ENCODE results near the gene PIEZO1.

PIEZO1 gene

GRCh38 chr16:88680554-88681083, 104.4 kb downstream of the PIEZO1 start:
- H3K4me3 ChIP-seq (ENCODE audit: low read depth, low read length) = no peak overlapping the region
- ChIA-PET POLR2A (no interaction called here), CTCF (interaction anchor here (1.0 to 2.1 kb wide), 4 partner anchors 9 to 19 kb away, joined by 3 to 4 read pairs (median 4); no protein-coding TSS in a partner anchor)
- DNase-seq (ENCODE audit: low read depth, low spot score) = no peak
- TF ChIP-seq, protein P1, sequence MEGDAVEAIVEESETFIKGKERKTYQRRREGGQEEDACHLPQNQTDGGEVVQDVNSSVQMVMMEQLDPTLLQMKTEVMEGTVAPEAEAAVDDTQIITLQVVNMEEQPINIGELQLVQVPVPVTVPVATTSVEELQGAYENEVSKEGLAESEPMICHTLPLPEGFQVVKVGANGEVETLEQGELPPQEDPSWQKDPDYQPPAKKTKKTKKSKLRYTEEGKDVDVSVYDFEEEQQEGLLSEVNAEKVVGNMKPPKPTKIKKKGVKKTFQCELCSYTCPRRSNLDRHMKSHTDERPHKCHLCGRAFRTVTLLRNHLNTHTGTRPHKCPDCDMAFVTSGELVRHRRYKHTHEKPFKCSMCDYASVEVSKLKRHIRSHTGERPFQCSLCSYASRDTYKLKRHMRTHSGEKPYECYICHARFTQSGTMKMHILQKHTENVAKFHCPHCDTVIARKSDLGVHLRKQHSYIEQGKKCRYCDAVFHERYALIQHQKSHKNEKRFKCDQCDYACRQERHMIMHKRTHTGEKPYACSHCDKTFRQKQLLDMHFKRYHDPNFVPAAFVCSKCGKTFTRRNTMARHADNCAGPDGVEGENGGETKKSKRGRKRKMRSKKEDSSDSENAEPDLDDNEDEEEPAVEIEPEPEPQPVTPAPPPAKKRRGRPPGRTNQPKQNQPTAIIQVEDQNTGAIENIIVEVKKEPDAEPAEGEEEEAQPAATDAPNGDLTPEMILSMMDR (IDR thresholded peaks at IDR 0.05; ENCODE audit: insufficient read depth, low read length, missing control alignments) = no peak

- no peak overlapping the region for H3K4me3 ChIP-seq (ENCODE audit: low read depth, low read length)
- no peak for DNase-seq (ENCODE audit: low read depth, low spot score)
- TF ChIP-seq, protein P1 (IDR thresholded peaks at IDR 0.05; ENCODE audit: insufficient read depth, low read length, missing control alignments) = no peak
- CTCF ChIA-PET = interaction anchor here (1.0 kb wide), 1 partner anchor 11 kb away, joined by 3 read pairs; no protein-coding TSS in a partner anchor
- POLR2A ChIA-PET = no interaction called here
Observed at GRCh38 chr16:88678224-88678979, 106.6 kb downstream of the PIEZO1 start.

GRCh38 chr16:88677721-88678120, 107.3 kb downstream of the PIEZO1 start:
- POLR2A ChIA-PET = no interaction called here
- TF ChIP-seq, protein P1 (IDR thresholded peaks at IDR 0.05; ENCODE audit: insufficient read depth, low read length, missing control alignments) = no peak
- DNase-seq (ENCODE audit: low read depth, low spot score) = no peak
- CTCF ChIA-PET = interaction anchor here (1.0 kb wide), 1 partner anchor 11 kb away, joined by 3 read pairs; no protein-coding TSS in a partner anchor
- H3K4me3 ChIP-seq (ENCODE audit: low read depth, low read length) = no peak overlapping the region

DNA sequence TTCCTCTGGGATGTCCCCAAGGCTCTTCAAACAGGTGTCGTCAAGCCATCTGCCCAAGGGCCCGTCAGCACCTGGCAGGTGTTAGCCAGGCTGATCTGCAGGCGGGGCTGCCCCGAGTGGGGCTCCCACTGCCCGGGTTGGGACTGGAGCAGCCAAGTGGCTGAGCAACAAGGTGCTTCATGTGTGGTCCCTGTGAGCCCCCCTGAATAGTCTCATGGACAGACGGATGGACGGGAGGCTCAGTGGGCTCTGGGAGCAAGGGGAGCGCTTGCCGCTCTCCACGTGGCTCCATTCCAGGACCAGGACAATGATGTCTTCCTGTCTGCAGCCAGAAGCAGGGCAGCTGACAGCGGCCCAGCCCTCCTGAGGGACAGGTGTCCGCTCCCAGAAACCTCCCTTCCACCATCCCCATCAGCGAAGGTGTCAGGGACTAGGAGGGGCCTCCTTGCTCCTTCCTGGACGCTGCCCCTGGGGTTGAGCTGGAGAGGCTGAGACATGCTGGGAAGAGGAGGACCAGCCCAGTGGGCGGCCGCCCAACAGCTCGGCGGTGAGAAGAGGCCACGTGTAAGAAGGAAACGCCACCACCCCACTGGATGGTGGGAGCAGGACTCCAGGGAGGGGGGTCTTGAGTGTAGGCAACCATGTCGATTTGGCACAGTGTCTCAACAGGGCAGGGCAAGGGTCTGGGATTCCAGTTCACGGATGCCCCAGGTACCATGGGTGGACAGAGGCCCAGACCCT, 108.3 kb downstream of the PIEZO1 start:
- DNase-seq (ENCODE audit: low read depth, low spot score) = no peak
- ChIA-PET CTCF (interaction anchor here (1.8 kb wide), 1 partner anchor 12 kb away, joined by 6 read pairs; no protein-coding TSS in a partner anchor), POLR2A (no interaction called here)
- H3K4me3 ChIP-seq (ENCODE audit: low read depth, low read length) = no peak overlapping the region
- TF ChIP-seq, protein P1 (IDR thresholded peaks at IDR 0.05; ENCODE audit: insufficient read depth, low read length, missing control alignments) = no peak

DNA sequence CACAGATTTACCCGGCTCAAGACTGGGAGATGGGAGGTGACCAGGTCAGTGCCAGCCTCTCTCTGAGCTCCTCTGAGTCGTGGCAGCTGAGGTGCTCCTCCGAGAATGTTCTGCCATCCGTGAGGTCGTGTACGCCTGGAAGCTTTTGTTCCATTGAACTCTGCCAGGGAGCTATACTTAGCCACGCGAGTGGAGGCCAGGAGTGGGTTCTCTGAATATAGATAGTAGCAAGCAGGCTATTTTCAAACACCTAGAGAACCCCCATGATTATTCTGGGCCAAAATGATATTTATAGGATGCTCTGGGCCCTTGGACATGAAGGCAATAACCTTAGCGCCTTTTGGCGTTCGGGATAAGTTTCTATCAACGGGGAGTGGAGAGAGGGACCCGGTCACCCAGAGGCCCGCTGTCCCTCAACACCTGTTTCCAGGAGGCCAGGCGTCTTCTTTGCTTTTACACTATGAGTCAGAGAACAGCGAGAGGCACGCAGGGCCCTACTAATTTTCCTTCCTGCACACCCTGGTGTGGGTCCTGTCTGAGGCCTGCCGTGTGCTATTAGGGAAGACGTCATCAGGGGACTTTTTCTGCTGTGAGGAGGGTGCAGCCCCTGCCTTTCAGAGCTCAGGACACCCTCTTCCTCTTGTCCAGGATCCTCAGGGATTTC, 111.2 kb downstream of the PIEZO1 start:
- H3K4me3 ChIP-seq (ENCODE audit: low read depth, low read length) = no peak overlapping the region
- ChIA-PET CTCF (interaction anchor here (1.0 to 1.5 kb wide), 2 partner anchors 10 to 11 kb away, joined by 3 read pairs; partner anchors contain the start of gene MVD), POLR2A (no interaction called here)
- TF ChIP-seq, protein P1 (IDR thresholded peaks at IDR 0.05; ENCODE audit: insufficient read depth, low read length, missing control alignments) = no peak
- DNase-seq (ENCODE audit: low read depth, low spot score) = no peak

Measured in AG04449 (cell line).